ENCODE results near the gene KIF12. TPM values are rescaled to one million over a fixed set of nuclear protein-coding genes. Genes with fewer than 3 reads are reported as not detected.

KIF12 gene
- total RNA-seq, 1 experiment from 2014 or later, result not detected

DNA sequence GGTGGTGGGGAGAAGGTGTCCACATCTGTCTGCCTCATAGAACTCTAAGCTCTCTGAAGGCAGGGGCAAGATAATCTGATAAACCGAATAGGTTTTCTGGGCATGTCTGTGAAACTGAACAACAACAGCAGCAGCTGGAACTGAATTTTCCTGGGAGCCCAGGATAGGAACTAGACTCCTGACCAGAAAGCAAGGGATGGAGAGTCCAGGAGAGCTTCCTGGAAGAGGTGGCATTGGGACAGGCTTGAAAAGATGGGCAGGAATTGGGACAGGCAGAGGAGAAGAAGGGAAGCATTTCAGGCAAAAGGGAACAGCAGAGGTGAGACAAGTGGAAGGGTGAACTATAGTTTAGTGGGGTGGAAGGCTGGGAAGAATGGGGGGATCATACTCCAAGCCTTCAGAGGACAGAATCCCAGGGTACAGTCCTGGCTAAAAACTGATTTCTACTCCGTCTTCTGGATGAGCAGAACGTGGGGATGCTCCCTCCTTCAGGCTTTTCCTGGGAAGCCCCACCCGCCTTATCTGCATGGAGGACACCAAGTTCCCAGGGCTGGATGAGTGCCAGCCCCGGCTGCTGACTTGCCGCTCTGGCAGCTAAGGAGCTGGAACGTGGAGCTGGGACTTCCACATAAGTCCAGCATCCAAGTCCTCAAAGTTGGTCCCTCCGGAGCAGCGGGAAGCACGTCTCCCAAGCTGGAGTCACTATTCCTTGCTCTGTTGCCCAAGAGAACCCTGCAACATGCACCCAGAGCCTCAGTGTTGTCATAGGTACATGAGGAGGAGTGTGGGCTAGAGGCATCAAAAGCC, 13.9 kb upstream of the KIF12 start:
- H3K36me3 ChIP-seq (ENCODE audit: insufficient read depth, low read length), result no peaks in the 10 kb centered on the region
- H3K27ac ChIP-seq (ENCODE audit: low read length), result no peak overlapping the region
- DNase-seq, result no peak
- H3K79me2 ChIP-seq (ENCODE audit: low read length), result no peaks in the 10 kb centered on the region
- H3K4me2 ChIP-seq (ENCODE audit: low read depth, low read length, poor library complexity, severe bottlenecking), result no peak overlapping the region
- no peak overlapping the region for H2AFZ ChIP-seq (ENCODE audit: low read length)
- no peak overlapping the region for H3K4me3 ChIP-seq (ENCODE audit: low read length)
- peaks cover 8% of the 10 kb centered on the region for H3K4me1 ChIP-seq (ENCODE audit: low read length)
- no peaks in the 10 kb centered on the region for H3K27me3 ChIP-seq (ENCODE audit: low read length)
- H3K9ac ChIP-seq (ENCODE audit: low read length), result no peak overlapping the region
- no peaks in the 10 kb centered on the region for H4K20me1 ChIP-seq (ENCODE audit: insufficient read depth, low read depth, low read length)
- no peaks in the 10 kb centered on the region for H3K9me3 ChIP-seq (ENCODE audit: low read length)
- no peaks in the 10 kb centered on the region for H3K9me2 ChIP-seq (replicated peaks; ENCODE audit: insufficient read depth, low read length)

DNA sequence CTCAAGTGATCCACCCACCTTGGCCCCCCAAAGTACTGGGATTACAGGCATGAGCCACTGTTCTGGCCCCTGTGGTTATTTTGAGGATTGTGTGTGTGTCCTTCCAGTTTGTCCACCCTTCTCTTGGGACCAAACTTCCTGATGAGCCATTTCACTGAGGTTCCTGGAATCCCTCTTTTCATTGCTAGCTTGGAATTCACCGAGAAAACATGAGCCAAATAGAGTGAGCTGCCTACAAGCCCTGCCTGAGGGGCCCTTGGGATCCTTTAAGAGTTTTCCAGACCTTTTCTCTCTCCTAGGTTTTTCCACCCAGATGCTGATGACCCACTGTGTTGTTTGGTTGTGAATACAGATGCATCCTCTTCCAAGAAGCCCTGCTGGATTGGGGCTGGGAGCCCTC, 13.2 kb upstream of the KIF12 start:
- no peak for DNase-seq
- H3K36me3 ChIP-seq (ENCODE audit: insufficient read depth, low read length), result no peaks in the 10 kb centered on the region
- H3K9ac ChIP-seq (ENCODE audit: low read length), result no peak overlapping the region
- no peaks in the 10 kb centered on the region for H4K20me1 ChIP-seq (ENCODE audit: insufficient read depth, low read depth, low read length)
- H3K9me2 ChIP-seq (replicated peaks; ENCODE audit: insufficient read depth, low read length), result no peaks in the 10 kb centered on the region
- H2AFZ ChIP-seq (ENCODE audit: low read length), result no peak overlapping the region
- no peaks in the 10 kb centered on the region for H3K9me3 ChIP-seq (ENCODE audit: low read length)
- no peak overlapping the region for H3K4me2 ChIP-seq (ENCODE audit: low read depth, low read length, poor library complexity, severe bottlenecking)
- no peak overlapping the region for H3K4me3 ChIP-seq (ENCODE audit: low read length)
- H3K27ac ChIP-seq (ENCODE audit: low read length), result no peak overlapping the region
- no peaks in the 10 kb centered on the region for H3K27me3 ChIP-seq (ENCODE audit: low read length)
- no peaks in the 10 kb centered on the region for H3K79me2 ChIP-seq (ENCODE audit: low read length)
- H3K4me1 ChIP-seq (ENCODE audit: low read length), result peaks cover 8% of the 10 kb centered on the region

DNA sequence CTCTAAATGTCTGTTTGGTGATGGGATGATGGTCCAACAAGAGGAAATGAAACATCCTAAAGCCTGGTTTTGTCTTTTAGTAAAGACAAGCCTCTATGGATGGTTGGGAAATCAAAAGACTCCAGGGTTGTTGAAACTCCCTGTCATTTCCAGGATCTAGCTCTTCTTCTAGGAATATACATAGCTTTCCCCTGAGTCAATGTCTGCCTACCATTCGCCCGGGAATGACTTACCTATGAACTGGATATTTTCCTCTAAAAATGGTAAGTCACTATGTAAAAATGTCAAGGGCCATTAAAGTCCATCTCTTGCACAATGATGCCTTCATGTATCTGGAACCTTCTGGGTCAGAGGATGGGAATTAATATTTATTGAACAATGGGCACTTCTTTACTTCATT, 11.1 kb upstream of the KIF12 start:
- Histone ChIP-seq H3K4me2 (ENCODE audit: low read depth, low read length, poor library complexity, severe bottlenecking) (no peak overlapping the region), H4K20me1 (ENCODE audit: insufficient read depth, low read depth, low read length) (no peaks in the 10 kb centered on the region), H3K27me3 (ENCODE audit: low read length) (no peaks in the 10 kb centered on the region), H3K4me1 (ENCODE audit: low read length) (peaks cover 8% of the 10 kb centered on the region), H2AFZ (ENCODE audit: low read length) (no peak overlapping the region), H3K9me3 (ENCODE audit: low read length) (no peaks in the 10 kb centered on the region), H3K79me2 (ENCODE audit: low read length) (no peaks in the 10 kb centered on the region), H3K9me2 (replicated peaks; ENCODE audit: insufficient read depth, low read length) (no peaks in the 10 kb centered on the region), H3K27ac (ENCODE audit: low read length) (no peak overlapping the region), H3K36me3 (ENCODE audit: insufficient read depth, low read length) (no peaks in the 10 kb centered on the region), H3K4me3 (ENCODE audit: low read length) (no peak overlapping the region), H3K9ac (ENCODE audit: low read length) (no peak overlapping the region)
- no peak for DNase-seq

DNA sequence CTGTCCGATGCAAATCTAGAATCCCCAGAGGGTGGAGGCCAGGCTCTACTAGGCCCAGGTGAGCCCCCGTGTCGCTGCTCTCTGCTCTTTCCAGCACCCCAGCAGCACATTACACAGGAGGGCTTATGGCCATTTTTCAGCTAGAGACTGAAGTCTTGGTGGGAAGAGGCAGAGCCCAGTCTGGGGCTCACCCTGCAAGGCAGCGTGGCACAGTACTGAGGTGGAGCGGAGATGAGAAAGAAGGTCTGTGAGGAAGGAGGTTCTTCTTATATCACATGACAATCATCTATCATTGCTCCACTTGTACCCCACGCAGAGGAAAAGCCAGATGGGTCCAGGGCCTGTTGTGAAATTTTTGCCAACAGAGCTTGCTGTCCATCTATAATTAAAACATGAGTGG, 10.0 kb upstream of the KIF12 start:
- H3K4me3 ChIP-seq (ENCODE audit: low read length), result no peak overlapping the region
- no peak overlapping the region for H3K9ac ChIP-seq (ENCODE audit: low read length)
- H4K20me1 ChIP-seq (ENCODE audit: insufficient read depth, low read depth, low read length), result no peaks in the 10 kb centered on the region
- no peak overlapping the region for H3K4me2 ChIP-seq (ENCODE audit: low read depth, low read length, poor library complexity, severe bottlenecking)
- DNase-seq, result peak; percentile 42
- H3K4me1 ChIP-seq (ENCODE audit: low read length), result peaks cover 8% of the 10 kb centered on the region
- H3K79me2 ChIP-seq (ENCODE audit: low read length), result no peaks in the 10 kb centered on the region
- H3K9me2 ChIP-seq (replicated peaks; ENCODE audit: insufficient read depth, low read length), result no peaks in the 10 kb centered on the region
- no peaks in the 10 kb centered on the region for H3K27me3 ChIP-seq (ENCODE audit: low read length)
- no peaks in the 10 kb centered on the region for H3K9me3 ChIP-seq (ENCODE audit: low read length)
- H3K27ac ChIP-seq (ENCODE audit: low read length), result no peak overlapping the region
- no peaks in the 10 kb centered on the region for H3K36me3 ChIP-seq (ENCODE audit: insufficient read depth, low read length)
- no peak overlapping the region for H2AFZ ChIP-seq (ENCODE audit: low read length)

DNA sequence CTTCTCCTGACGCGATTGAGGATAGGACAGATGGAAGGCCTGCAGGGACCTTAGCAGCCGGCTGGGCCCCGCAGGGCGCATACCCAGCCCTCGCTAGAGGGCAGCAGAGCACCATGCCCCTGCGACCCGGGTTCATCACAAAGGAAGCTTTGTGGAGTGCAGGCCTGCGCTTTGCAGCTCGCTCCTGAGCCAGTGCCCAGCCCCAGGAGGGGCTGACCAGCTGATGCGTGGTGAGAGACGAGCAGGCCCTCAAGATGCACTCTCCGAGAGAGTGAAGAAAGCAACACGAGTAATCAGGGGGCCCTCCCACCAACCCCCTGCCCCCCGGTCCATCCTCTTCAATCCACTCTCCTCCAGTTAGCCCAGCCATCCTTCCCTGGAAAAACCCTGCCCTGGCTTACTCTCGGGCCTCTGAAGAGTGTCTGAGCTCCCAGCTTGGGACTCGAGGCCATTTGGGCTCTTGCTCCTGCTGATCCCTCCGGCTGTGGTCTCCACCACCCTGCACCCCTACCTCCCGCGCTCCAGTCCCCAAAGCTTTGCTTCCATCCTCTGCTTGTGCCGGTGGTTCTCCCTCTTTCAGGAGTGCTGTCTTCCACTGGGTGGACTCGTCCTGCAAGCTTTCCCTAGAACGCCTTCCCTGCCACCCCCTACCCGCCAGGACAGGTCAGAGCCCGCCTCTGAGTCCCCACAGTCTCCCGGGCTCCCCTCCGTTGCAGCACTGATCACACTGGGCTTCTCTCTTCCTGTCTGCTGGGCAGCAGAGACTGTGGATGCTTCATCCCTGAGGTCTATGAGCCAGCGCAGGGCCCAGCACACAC, 9.1 kb upstream of the KIF12 start:
- H3K27ac ChIP-seq (ENCODE audit: low read length), result no peak overlapping the region
- H3K4me1 ChIP-seq (ENCODE audit: low read length), result peaks cover 8% of the 10 kb centered on the region
- H3K36me3 ChIP-seq (ENCODE audit: insufficient read depth, low read length), result no peaks in the 10 kb centered on the region
- no peak overlapping the region for H2AFZ ChIP-seq (ENCODE audit: low read length)
- no peaks in the 10 kb centered on the region for H3K79me2 ChIP-seq (ENCODE audit: low read length)
- no peaks in the 10 kb centered on the region for H3K27me3 ChIP-seq (ENCODE audit: low read length)
- no peaks in the 10 kb centered on the region for H3K9me3 ChIP-seq (ENCODE audit: low read length)
- H3K4me2 ChIP-seq (ENCODE audit: low read depth, low read length, poor library complexity, severe bottlenecking), result no peak overlapping the region
- H3K9ac ChIP-seq (ENCODE audit: low read length), result no peak overlapping the region
- no peak overlapping the region for H3K4me3 ChIP-seq (ENCODE audit: low read length)
- H3K9me2 ChIP-seq (replicated peaks; ENCODE audit: insufficient read depth, low read length), result no peaks in the 10 kb centered on the region
- peak; percentile 87 for DNase-seq
- no peaks in the 10 kb centered on the region for H4K20me1 ChIP-seq (ENCODE audit: insufficient read depth, low read depth, low read length)

DNA sequence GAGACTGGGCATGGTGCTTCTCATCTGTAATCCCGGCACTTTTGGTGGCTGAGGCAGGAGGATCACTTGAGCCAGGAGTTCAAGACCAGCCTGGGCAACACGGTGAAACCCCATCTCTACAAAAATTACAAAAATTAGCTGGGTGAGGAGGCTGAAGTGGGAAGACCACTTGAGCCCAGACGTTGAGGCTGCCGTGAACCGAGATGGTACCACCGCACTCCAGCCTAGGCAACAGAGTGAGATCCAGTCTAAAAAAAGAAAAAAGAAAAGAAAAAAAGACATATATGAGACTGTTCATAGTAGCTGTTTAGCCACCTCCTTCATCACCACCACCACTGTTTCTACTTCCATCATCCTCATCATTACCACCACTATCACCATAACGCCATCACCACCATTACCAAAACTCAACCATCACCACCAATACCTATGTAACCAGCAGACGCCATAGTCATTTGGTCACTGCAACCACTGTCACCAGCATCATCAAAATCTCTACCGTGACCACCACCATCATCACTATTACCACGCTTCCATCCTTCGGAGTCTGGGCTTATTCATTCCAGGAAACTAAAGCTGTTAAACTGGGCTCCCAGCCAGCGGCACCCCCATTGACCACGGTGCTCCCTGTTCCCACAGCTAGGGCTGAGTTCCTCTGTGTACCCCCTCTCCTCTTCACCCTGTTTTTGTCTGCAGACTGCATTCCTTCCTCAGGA, 8.4 kb upstream of the KIF12 start:
- no peak overlapping the region for H3K9ac ChIP-seq (ENCODE audit: low read length)
- H3K27ac ChIP-seq (ENCODE audit: low read length), result no peak overlapping the region

DNA sequence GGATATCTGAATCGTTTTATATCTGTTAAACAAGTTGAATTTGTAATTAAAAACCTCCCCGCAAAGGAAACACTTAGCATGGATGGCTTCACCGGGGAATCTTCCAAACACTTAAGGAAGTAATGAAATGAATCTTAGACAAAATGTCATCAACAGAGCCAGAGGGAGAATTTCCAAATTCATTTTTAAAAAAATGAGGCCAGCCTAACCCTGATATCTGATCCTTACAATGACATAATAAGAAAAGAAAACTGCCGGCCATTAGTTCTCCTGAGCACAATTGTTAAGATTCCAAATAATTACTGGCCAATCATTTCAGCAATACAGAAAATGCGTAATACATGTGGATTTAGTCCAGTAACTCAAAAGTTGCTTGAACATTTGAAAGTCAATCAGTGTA, 6.1 kb upstream of the KIF12 start:
- no peaks in the 10 kb centered on the region for H4K20me1 ChIP-seq (ENCODE audit: insufficient read depth, low read depth, low read length)
- H2AFZ ChIP-seq (ENCODE audit: low read length), result no peak overlapping the region
- H3K27me3 ChIP-seq (ENCODE audit: low read length), result no peaks in the 10 kb centered on the region
- H3K79me2 ChIP-seq (ENCODE audit: low read length), result no peaks in the 10 kb centered on the region
- peaks cover 8% of the 10 kb centered on the region for H3K4me1 ChIP-seq (ENCODE audit: low read length)
- no peaks in the 10 kb centered on the region for H3K9me3 ChIP-seq (ENCODE audit: low read length)
- no peak overlapping the region for H3K4me2 ChIP-seq (ENCODE audit: low read depth, low read length, poor library complexity, severe bottlenecking)
- H3K27ac ChIP-seq (ENCODE audit: low read length), result no peak overlapping the region
- H3K9ac ChIP-seq (ENCODE audit: low read length), result no peak overlapping the region
- DNase-seq, result no peak
- H3K9me2 ChIP-seq (replicated peaks; ENCODE audit: insufficient read depth, low read length), result no peaks in the 10 kb centered on the region
- no peaks in the 10 kb centered on the region for H3K36me3 ChIP-seq (ENCODE audit: insufficient read depth, low read length)
- no peak overlapping the region for H3K4me3 ChIP-seq (ENCODE audit: low read length)

More for the DNA sequence above, 8.4 kb upstream of the KIF12 start:
- H3K36me3 ChIP-seq (ENCODE audit: insufficient read depth, low read length), result no peaks in the 10 kb centered on the region
- no peak overlapping the region for H3K4me3 ChIP-seq (ENCODE audit: low read length)
- no peaks in the 10 kb centered on the region for H3K79me2 ChIP-seq (ENCODE audit: low read length)
- no peaks in the 10 kb centered on the region for H3K27me3 ChIP-seq (ENCODE audit: low read length)
- DNase-seq, result no peak
- H3K4me2 ChIP-seq (ENCODE audit: low read depth, low read length, poor library complexity, severe bottlenecking), result no peak overlapping the region
- no peaks in the 10 kb centered on the region for H3K9me3 ChIP-seq (ENCODE audit: low read length)
- no peak overlapping the region for H2AFZ ChIP-seq (ENCODE audit: low read length)
- H3K4me1 ChIP-seq (ENCODE audit: low read length), result peaks cover 8% of the 10 kb centered on the region
- no peaks in the 10 kb centered on the region for H3K9me2 ChIP-seq (replicated peaks; ENCODE audit: insufficient read depth, low read length)
- H4K20me1 ChIP-seq (ENCODE audit: insufficient read depth, low read depth, low read length), result no peaks in the 10 kb centered on the region

DNA sequence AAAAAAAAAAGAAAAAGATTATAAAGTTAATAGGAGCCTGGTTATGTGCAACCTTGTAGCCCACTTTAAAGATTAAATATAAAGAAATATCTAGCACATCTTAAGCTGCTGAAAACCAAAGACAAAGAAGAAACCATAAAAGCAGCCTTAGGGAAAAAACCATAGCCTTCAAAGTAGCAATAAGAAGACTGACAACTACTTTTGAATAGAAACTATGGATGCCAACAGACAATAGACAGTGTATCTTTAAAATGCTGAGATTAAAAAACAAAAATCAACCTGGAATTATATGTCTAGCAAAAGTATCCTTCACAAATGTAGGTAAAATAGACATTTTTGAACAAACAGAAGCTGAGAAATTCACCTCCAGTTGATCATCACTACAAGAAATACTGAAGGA, 3.4 kb upstream of the KIF12 start:
- H3K36me3 ChIP-seq (ENCODE audit: insufficient read depth, low read length), result no peaks in the 10 kb centered on the region
- H3K27ac ChIP-seq (ENCODE audit: low read length), result no peak overlapping the region
- no peaks in the 10 kb centered on the region for H3K9me3 ChIP-seq (ENCODE audit: low read length)
- no peak overlapping the region for H2AFZ ChIP-seq (ENCODE audit: low read length)
- no peak overlapping the region for H3K4me3 ChIP-seq (ENCODE audit: low read length)
- no peak for DNase-seq
- H3K9ac ChIP-seq (ENCODE audit: low read length), result no peak overlapping the region
- no peaks in the 10 kb centered on the region for H3K27me3 ChIP-seq (ENCODE audit: low read length)
- no peaks in the 10 kb centered on the region for H3K4me1 ChIP-seq (ENCODE audit: low read length)
- no peak overlapping the region for H3K4me2 ChIP-seq (ENCODE audit: low read depth, low read length, poor library complexity, severe bottlenecking)
- no peaks in the 10 kb centered on the region for H3K79me2 ChIP-seq (ENCODE audit: low read length)
- no peaks in the 10 kb centered on the region for H4K20me1 ChIP-seq (ENCODE audit: insufficient read depth, low read depth, low read length)
- H3K9me2 ChIP-seq (replicated peaks; ENCODE audit: insufficient read depth, low read length), result no peaks in the 10 kb centered on the region

Data from Karpas-422 (cell line).